GM19397 (cell line): Measurements from ENCODE around the gene XAGE1B.
"Not testable (repeated sequence)": the region's sequence is repeated elsewhere in the genome, so short reads cannot be mapped to it uniquely, and the experiment has no call there.

Source experiments
- ATAC-seq: cut with Tn5 transposase; IDR thresholded peaks from one replicate; pipeline ENCODE4 v1.9.1; 2021; ENCODE audit warnings: mild to moderate bottlenecking, moderate library complexity; ENCODE audit not compliant: unreplicated experiment

Gene XAGE1B

GRCh38 chrX:52516987-52517325 is at the start of gene XAGE1B:
XAGE1B (minus strand) TSS chrX:52517063; CDS start chrX:52515527, 1,536 bp downstream.
- not testable (repeated sequence) for ATAC-seq

- no peak for ATAC-seq
These were observed 46.2 kb upstream of the XAGE1B start for GRCh38 chrX:52563105-52563504.

DNA sequence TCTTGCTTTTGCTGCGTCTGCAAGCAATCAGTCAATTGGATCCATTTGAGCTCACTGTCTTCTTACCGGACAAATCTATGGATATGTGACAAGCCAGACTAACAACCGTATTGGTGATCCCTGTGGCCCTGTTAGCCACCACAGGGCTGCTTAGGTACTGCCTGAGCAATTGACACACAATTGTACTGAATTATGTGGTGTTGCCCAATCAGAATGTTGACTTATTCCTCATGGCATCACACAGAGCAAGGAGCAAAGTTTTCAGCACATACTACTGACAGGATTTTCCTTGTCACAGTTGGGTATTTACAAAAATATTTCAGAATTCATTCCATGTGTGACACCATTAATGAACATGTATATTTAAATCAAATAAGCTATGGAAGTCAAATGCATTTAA is 41.3 kb upstream of the XAGE1B start:
- no peak for ATAC-seq

DNA sequence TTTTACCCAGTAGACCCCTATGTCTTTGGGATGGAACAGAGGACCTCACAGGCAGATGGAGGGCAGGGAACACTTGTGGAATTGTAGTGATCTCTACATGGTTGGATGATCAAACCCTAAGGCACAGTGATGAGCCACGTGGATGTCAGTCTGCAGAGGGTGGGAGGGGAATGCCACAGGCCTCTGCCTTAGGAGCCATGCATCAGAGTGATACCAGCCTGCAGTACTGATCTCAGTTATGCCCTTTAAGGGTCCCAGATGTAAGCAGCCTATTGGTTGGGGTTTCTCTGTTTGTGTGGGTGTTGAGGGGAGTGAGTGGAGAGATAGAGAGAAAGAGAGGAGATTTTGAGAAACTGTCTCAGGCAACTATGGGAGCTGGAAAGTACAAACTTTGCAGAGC is 39.9 kb upstream of the XAGE1B start:
- ATAC-seq, result no peak

DNA sequence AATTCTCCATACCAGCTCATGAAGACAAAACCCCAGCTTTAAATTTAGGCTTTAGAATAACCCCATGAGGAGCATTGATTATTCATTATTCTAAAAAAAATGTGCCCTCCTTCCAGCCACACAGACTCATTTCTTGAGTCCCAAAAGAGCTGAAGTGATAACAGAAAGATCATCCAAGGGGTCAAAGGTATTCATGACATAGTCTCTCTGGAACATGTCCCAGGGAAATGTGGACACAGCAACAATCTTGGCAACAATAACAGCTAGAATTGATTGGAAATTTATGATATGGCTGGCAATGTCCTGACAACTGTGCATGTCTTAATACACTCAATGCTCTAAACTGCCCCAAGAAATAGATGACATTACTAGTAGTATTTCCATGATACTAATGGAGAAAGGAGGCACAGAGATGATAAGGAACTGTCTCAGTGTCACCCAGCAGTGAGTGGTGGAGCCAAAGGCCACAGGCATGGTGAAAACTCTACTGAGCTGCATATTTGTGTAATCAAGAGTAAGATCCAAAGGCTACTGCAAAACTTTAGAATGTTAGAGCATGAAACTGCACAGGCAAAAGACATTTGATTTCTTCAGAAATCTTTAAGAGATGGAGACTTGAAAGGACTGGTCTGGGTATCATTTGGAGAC is 37.3 kb upstream of the XAGE1B start:
- ATAC-seq, result no peak

- not testable (repeated sequence) for ATAC-seq
These were observed 31.9 kb upstream of the XAGE1B start for GRCh38 chrX:52548769-52549168.

GRCh38 chrX:52544147-52544840 is 27.4 kb upstream of the XAGE1B start:
- no peak for ATAC-seq

- ATAC-seq, result no peak
These were observed 25.4 kb upstream of the XAGE1B start for GRCh38 chrX:52542311-52542710.

DNA sequence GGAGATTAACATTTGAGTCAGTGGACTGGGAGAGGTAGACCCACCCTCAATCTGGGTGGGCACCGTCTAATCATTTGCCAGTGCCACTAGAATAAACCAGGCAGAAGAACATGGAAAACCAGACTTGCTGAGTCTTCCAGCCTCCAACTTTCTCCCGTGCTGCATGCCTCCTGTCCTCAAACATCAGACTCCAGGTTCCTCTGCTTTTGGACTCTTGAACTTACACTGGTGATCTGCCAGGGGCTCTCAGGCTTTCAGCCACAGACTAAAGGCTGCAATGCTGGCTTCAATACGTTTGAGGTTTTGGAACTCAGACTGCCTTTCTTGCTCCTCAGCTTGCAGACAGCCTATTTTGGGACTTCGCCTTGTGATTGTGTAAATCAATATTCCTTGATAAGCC is 24.2 kb upstream of the XAGE1B start:
- ATAC-seq, result not testable (repeated sequence)

DNA sequence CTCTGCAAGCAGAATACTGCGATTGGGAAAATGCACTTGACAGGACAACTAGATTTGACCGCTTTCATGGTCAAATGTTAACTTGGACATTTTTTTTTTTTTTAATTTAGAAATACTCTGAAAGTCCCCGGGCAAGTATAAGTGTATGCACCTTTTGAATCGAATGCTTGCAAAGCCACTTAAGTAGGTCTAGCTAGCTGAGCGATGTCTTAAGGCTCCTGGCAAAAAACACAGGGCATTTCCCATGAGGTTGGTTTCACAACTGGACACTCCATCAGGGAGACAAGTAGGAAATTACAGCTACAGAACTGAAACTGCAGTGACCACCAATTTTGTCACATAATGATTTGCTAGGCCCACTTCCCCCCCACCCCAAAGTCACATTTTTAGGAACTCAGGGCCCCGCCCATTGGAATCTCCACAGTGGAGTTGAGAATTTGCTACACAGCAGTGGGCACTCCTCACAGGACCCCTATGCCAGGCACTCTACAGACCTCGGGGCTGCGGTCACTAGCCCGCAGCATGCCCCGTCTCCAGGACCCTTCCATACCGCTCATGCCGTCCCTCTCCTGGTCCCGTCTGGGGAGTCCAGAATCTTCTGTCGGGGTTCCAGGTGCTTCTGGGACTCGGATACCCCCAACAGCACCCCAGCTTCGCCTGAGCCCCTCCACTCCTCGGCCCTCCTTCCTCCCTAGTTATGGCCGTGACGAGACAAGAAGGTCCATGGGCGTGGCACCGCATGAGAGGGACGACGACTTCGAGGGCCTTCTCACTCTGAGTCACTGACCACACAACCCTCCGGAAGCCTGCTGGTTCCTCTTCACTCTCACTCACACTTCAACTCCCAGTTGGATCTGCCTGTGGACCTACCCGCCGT is 515 bp downstream of the XAGE1B start:
- not testable (repeated sequence) for ATAC-seq

- not testable (repeated sequence) for ATAC-seq
These were observed 5.7 kb downstream of the XAGE1B start for GRCh38 chrX:52511126-52511525.

DNA sequence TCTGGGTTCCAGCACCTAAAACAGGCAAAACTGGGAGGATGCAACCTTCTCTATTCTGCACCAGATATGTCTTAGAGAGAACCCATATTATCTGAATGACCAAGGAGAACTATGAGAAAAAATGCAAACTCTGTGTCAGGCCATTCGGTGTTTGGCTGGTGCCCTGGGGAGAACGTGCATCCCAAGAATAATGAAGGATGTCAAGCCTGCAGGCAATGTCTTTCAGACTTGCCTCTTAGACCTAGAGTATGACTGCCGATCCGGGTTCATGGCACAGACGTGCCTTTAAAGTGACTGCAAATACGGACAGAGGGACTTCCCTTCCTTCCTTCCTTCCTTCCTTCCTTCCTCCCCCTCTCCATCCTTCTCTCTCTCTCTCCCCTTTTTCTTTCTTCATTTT is 6.9 kb downstream of the XAGE1B start:
- ATAC-seq, result no peak

DNA sequence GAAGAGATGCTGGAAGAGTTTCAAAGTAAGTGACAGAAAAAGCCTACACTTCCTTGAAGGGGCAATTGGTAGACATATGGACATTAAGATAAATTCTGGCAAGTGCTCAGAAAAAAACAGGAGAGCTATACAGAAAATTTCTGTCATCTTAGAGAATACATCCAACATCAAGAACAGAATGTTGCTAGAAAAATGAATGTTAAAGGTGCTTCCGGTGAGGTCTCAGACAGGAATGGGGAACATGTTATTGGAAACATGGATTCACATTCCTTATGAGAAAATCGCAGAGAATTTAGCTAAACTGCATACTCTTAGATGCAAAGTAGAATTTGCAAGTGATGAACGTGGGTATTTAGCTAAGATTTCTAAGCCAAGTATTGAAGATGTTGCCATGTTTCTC is 9.5 kb downstream of the XAGE1B start:
- no peak for ATAC-seq

- no peak for ATAC-seq
These were observed 12.3 kb downstream of the XAGE1B start for GRCh38 chrX:52504551-52504950.

DNA sequence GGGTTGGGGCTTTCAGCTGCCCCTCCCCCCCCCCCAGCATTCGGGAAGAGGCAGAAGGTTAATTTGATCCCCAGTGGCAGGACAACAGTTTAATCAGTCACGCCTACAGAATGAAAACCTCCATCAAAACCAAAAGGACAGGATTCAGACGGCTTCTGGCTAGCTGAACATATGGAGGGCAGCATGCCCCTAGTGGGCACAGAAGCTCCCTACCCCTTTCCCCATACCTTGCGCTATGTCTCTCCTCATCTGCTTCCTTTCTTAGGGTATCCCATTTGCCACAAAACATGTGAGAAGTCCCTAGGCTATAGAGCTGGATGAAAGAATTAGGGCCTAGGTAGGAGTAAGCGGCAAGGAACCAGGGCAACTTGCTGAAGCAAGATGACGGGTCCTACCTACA is 15.5 kb downstream of the XAGE1B start:
- ATAC-seq, result not testable (repeated sequence)

DNA sequence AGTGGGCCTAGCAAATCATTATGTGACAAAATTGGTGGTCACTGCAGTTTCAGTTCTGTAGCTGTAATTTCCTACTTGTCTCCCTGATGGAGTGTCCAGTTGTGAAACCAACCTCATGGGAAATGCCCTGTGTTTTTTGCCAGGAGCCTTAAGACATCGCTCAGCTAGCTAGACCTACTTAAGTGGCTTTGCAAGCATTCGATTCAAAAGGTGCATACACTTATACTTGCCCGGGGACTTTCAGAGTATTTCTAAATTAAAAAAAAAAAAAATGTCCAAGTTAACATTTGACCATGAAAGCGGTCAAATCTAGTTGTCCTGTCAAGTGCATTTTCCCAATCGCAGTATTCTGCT is 20.5 kb downstream of the XAGE1B start:
- not testable (repeated sequence) for ATAC-seq

GRCh38 chrX:52495545-52496418 is 21.1 kb downstream of the XAGE1B start, which contains the start of gene XAGE1A:
XAGE1A (plus strand) TSS chrX:52495808; CDS start chrX:52497362, 1,554 bp downstream.
- ATAC-seq, result not testable (repeated sequence)

- ATAC-seq, result not testable (repeated sequence)
These were observed 45.6 kb downstream of the XAGE1B start for GRCh38 chrX:52471301-52471700.
